ENCODE measurements around the gene ZNRF3.

ZNRF3 gene

DNA sequence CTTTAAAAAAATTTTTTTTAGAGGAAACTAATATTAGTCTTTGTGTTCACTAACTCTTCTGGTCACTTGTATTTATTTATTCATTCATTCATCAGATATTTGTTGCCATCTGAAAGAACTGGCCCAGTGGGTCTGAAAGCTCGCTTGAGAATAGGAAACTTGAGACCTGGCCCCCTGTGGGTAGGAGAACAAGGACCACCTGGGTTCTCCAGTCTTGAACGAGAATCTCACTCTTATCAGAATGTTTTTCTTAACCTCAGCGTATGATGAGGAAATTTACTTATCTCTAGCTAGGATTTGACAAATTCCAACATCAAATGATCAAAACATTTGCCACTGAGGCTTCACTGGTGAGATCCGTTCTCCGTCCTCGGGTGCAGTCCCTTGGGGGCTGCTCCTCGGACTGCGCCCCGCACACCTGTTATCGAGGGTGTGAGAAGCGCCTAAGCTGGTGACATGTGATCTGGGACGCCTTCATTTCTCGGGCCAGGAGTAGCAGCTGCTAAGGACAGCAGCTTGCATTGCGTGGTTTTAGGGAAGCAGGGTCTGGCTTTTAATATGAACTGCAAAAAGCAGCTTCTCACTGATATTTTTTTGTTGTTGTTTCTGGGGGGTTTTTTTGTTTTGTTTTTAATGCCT, 171.9 kb downstream of the ZNRF3 start:
- TF ChIP-seq, protein P1, sequence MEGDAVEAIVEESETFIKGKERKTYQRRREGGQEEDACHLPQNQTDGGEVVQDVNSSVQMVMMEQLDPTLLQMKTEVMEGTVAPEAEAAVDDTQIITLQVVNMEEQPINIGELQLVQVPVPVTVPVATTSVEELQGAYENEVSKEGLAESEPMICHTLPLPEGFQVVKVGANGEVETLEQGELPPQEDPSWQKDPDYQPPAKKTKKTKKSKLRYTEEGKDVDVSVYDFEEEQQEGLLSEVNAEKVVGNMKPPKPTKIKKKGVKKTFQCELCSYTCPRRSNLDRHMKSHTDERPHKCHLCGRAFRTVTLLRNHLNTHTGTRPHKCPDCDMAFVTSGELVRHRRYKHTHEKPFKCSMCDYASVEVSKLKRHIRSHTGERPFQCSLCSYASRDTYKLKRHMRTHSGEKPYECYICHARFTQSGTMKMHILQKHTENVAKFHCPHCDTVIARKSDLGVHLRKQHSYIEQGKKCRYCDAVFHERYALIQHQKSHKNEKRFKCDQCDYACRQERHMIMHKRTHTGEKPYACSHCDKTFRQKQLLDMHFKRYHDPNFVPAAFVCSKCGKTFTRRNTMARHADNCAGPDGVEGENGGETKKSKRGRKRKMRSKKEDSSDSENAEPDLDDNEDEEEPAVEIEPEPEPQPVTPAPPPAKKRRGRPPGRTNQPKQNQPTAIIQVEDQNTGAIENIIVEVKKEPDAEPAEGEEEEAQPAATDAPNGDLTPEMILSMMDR (conservative IDR thresholded peaks at IDR 0.05; ENCODE audit: low read depth), result no peak
- ChIA-PET POLR2A (ENCODE audit: low non-redundant PET) (no interaction called here), CTCF (interaction anchor here (0.6 to 1.1 kb wide), 2 partner anchors 15 to 215 kb away, joined by 3 to 6 read pairs; no protein-coding TSS in a partner anchor)

DNA sequence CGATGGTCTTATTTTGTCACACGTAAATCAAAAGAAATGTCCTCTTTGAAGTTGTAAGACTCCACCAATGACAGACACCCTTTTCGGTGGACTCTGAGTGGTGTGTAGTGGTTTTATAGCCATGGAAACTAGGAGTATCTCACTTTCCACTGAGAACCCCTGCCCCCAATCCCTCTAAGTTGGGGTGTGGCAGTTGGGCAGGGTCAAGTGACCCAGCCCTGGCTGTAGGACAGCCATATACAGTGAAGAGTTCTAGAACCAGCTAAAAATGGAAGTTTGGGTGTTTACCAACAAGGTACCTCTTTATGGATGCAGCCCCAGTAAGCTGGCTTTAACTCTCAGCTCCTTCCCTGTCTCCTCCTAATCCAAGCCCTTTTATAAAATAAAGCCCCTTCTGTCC, 173.1 kb downstream of the ZNRF3 start:
- DNase-seq (ENCODE audit: low spot score), result no peak
- CTCF ChIA-PET, result interaction anchor here (0.6 to 1.1 kb wide), 2 partner anchors 16 to 149 kb away, joined by 3 to 4 read pairs; partner anchors contain the start of gene EMID1
- H3K27ac ChIP-seq, result no peak overlapping the region
- POLR2A ChIA-PET (ENCODE audit: low non-redundant PET), result no interaction called here
- TF ChIP-seq, protein P1 (conservative IDR thresholded peaks at IDR 0.05; ENCODE audit: low read depth), result no peak

More for the DNA sequence above, 171.9 kb downstream of the ZNRF3 start:
- no peak overlapping the region for H3K27ac ChIP-seq
- DNase-seq (ENCODE audit: low spot score), result no peak

- CTCF ChIA-PET, result no interaction called here
- POLR2A ChIA-PET (ENCODE audit: low non-redundant PET), result no interaction called here
- DNase-seq (ENCODE audit: low spot score), result no peak
- TF ChIP-seq, protein P1 (conservative IDR thresholded peaks at IDR 0.05; ENCODE audit: low read depth), result no peak
- H3K27ac ChIP-seq, result no peak overlapping the region
Measured at GRCh38 chr22:29060251-29060869, 177.0 kb downstream of the ZNRF3 start.

DNA sequence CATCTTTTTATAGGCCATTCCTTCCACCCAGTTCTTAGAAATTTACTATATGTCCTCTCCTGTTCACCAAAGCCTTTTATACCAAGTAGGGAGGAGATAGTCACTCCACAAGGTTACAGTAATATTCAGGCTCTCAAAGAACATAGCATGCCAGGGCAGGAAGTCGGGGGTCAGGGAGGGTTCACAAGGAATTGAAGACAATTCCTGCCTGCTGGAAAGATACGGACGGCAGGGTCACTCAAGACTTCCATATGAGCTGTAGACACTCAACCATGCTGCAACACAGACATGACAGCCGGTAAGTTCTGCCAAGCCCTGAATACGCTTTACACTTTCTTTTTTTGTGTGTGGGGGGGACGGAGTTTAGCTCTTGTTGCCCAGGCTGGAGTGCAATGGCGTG, 177.6 kb downstream of the ZNRF3 start:
- no peak overlapping the region for H3K27ac ChIP-seq
- no peak for DNase-seq (ENCODE audit: low spot score)
- ChIA-PET POLR2A (ENCODE audit: low non-redundant PET) (no interaction called here), CTCF (no interaction called here)
- TF ChIP-seq, protein P1 (conservative IDR thresholded peaks at IDR 0.05; ENCODE audit: low read depth), result no peak

DNA sequence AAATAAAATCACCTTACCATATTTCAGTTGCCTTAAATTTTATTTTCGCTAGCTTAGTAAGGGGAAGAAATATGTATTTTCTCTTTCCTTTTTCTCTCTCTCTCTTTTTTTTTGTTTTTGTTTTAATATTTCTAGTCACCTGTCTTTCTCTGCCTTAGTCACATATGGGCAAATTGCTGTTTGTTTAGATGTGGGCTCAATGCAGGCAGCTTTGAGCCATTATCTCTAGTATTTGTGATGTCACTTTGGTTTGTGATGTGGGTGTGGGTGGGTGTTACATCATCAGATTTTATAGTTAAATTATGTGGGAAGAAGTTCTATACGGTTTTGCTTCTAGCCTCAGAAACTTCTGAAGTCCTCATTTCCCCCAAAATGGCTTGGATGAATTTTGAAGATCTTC, 178.4 kb downstream of the ZNRF3 start, which contains the start of gene C22orf31:
Gene C22orf31 (minus strand): TSS at position 59 of the 400 bp plus-strand sequence. CDS start 39 bp downstream, at position 20.
- ChIA-PET POLR2A (ENCODE audit: low non-redundant PET) (no interaction called here), CTCF (no interaction called here)
- TF ChIP-seq, protein P1 (conservative IDR thresholded peaks at IDR 0.05; ENCODE audit: low read depth), result no peak
- DNase-seq (ENCODE audit: low spot score), result no peak
- H3K27ac ChIP-seq, result no peak within 1 kb of the TSS

DNA sequence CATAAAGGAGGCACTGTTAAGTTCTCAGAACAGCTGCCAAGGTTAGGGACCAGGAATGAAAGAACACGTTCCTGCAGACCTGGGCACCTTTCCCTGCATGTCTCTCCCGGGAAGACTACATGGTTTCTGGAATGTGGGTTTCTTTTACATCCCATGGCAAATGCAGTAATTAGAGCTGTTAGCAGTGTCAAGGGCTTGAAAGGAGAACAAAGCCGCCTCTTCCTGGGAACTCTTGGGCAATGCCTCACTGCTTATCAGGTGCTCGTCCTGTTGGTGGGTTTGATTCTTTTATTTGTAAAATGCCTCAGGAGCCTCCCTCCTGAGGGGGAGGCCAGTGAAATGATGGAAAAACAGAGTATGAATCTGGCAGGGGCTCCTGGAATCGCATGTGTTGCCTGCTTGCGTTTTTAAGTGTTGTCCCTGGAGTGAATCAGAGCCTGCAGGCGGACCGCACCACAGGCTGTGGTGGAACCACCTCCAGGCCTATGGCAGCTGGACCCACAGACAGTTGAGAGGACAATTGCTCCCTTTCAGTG, 179.0 kb downstream of the ZNRF3 start:
- TF ChIP-seq, protein P1 (conservative IDR thresholded peaks at IDR 0.05; ENCODE audit: low read depth), result no peak
- no peak overlapping the region for H3K27ac ChIP-seq
- POLR2A ChIA-PET (ENCODE audit: low non-redundant PET), result no interaction called here
- CTCF ChIA-PET, result no interaction called here
- DNase-seq (ENCODE audit: low spot score), result no peak
